ENCODE data around the gene DENND1A.
"Not testable (repeated sequence)": the region's sequence is repeated elsewhere in the genome, so short reads cannot be mapped to it uniquely, and the experiment has no call there.

The DENND1A gene

GRCh38 chr9:123861086-123861755 is 68.7 kb downstream of the DENND1A start:
- no peak for DNase-seq

GRCh38 chr9:123860603-123861002 is 69.3 kb downstream of the DENND1A start:
- DNase-seq, result peak; percentile 41

GRCh38 chr9:123852403-123852802 is 77.5 kb downstream of the DENND1A start:
- DNase-seq, result no peak

GRCh38 chr9:123851851-123852250 is 78.1 kb downstream of the DENND1A start:
- no peak for DNase-seq

GRCh38 chr9:123848447-123849085 is 81.4 kb downstream of the DENND1A start:
- DNase-seq, result no peak

- no peak for DNase-seq
These were observed 83.0 kb downstream of the DENND1A start for GRCh38 chr9:123846966-123847365.

- no peak for DNase-seq
These were observed 86.2 kb downstream of the DENND1A start for GRCh38 chr9:123843703-123844102.

DNA sequence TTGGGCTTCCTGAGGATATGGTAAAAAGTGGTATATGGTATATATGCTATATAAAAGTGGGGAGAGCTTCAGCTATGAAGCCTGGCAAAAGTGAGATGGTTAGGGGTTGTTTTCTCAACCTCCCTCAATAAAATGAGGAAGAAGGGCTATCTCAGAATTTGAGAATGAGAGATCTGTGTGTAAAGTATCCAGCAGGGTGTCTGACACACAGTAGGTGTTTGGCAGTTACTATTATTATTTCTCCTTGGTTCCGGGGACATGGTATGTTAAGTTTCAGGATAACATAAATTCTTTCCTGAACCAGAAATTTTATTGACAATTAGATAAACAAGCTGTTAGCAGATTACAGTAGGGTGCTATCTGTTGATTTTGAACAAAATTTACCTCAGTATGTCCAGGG is 94.1 kb downstream of the DENND1A start:
- no peak for DNase-seq

DNA sequence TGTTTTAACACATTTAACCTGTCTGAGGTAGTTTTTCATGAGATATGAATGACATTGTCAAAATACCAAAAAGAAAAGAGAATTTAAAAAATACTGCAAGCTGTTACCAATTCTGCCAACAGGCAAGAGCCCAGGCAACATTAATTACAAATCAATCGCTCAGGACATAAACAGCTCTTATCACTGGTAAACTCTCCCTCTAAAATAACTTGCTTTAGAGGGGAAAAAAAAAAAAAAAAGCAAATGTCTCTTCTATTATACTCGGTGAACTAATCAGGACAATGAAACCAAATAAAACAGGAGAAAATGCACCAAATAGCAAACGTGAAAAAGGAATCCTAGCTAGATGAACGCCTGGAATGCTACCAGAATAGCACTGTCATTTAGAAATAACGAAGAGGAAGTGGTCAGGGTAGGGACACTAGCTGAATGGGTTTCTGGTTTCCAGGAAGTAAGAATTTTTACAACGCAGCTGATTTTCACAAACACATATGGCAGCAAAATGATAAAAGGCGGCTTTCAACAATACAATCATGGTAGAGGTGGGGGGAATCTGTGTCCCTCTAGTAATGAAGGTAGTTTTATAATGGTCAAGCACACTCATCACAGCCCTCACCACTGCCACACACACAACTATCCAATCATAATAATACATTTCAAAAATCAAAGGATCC is 94.9 kb downstream of the DENND1A start:
- no peak for DNase-seq

DNA sequence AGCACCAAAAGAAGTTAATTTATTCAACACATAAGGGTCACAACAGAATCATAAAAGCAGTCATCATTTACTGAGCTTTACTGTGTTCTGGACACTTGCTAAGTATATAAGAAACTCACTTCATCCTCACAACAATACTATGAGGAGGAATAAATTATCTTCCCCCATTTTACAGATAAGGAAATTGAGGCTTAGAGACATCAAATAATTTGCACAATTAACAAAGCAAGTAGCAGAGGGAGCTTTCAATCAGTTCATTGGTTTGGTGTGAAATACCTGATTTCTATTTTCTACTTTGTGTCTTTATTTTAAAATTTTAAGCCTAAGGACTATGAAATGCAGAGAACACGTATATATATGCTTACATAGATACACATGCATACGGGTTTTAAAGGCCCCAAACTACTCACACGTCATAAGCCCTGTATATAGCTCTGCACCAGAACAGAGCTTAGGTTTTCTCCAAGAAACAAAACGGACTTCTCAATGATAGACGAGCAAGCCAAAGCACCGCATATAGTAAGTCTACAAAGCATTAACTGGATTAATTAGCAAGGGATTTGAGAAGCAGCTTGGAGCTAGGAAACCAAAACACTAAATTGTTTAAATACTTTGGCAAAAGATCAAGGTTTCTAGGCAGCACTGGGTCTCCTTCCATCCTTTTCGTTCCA is 95.6 kb downstream of the DENND1A start:
- DNase-seq, result no peak

DNA sequence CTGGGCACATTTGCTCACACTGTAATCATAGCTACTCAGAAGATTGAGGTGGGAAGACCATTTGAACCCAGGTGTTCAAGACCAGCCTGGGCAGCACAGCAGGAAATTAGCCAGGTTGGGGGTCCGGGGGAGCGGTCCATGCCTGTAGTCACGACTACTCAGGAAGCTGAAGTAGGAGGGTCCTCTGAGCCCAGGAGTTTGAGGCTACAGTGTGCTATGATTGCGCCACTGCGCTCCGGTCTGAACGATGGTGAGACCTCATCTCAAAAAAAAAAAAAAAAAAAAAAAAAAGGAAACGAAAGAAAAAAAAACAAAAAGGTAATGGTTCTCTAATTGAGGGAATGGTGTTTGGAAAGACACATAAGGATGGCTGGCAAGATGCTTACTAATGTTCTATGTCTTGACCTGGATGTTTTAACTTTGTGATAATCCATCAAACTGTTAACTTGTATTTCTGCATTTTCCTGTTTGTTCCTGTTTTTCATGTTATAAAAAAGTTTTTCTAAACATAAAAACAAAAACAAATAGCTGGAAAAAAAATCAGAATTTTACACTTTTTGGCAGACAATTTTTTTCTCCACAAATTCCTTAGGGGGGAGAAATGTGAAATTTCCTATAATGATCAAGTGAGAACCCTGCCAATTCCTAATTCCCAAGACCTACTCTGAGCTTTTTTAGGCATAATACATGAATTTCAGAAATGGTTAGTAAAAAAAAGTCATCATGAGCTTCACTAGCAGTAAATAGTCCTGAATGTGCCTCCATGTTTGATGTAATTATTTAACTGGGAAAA is 96.9 kb downstream of the DENND1A start:
- no peak for DNase-seq

GRCh38 chr9:123832176-123832575 is 97.8 kb downstream of the DENND1A start:
- DNase-seq, result no peak

- no peak for DNase-seq
These were observed 101.5 kb downstream of the DENND1A start for GRCh38 chr9:123828449-123828848.

DNA sequence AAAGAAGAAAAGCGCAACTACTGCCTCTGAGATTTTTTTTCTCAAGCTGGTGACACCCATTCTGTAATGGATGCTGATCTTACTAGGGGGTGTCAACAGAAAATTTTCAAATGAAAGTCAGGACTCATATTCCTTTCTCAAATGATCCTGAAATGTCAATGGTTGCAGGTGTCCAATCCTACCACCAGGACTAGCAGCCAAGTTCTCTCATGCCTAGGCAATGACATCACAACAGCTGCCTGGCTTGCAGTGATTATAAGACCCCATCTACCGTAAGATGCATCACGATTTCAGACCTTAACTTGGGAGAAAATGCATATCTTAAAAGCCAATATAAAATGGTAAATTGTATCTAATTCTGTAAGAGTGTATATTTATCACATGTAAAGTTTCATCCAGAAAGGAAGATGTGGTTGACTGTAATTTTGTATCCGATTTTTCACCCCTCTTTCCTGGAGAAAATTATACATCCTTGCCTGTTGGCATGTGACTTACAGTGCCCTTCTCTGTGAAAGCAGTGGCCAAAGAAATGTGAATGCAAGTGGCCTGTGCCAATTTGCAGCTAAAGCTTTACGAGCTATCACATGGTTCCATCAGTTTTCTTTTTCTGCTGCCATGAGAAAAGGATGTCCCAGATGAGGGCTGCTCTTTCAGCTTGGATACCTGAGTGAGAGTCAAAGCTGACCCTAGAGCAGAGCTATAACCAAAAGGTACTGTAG is 104.4 kb downstream of the DENND1A start:
- DNase-seq, result no peak

- no peak for DNase-seq
These were observed 106.6 kb downstream of the DENND1A start for GRCh38 chr9:123823194-123823947.

DNA sequence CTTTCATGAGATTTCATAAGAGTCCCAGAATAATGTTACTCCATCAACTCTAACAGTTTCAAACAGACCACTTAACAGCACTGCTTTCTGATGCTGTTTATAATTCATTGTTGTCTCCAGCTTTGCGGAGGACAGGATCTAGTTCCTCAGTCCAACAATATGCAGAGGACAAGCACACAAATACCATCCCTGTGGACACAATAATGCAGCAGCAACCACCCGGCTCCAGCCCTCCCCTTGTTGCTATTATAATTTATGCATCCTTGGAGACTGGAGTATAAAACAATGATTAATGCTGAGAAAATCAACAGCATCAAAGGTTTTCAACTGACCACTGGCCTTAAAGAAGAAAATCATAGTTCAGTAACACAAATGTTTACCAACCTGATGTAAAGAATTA is 108.3 kb downstream of the DENND1A start:
- DNase-seq, result no peak

GRCh38 chr9:123820139-123820538 is 109.8 kb downstream of the DENND1A start:
- DNase-seq, result no peak

- no peak for DNase-seq
These were observed 113.0 kb downstream of the DENND1A start for GRCh38 chr9:123816817-123817472.

- DNase-seq, result not testable (repeated sequence)
These were observed 114.1 kb downstream of the DENND1A start for GRCh38 chr9:123815856-123816255.

DNA sequence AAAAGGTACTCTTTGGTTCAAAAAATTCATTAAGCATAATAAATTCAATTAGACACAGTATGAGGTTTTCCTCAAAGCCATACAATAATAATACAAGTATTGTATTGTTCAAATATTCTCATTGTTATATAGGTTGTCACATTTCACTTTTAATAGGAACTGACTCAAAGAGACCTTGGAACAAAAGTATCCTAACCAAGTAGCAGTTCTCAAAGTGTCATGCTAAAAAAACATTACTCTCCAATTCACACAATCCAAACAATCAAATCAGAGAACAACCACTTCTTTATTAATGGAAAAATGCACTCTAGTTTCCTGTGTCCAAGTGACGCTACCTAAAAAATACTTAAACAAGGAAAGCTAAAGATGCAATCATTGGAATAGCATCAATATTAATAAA is 115.4 kb downstream of the DENND1A start:
- no peak for DNase-seq

DNA sequence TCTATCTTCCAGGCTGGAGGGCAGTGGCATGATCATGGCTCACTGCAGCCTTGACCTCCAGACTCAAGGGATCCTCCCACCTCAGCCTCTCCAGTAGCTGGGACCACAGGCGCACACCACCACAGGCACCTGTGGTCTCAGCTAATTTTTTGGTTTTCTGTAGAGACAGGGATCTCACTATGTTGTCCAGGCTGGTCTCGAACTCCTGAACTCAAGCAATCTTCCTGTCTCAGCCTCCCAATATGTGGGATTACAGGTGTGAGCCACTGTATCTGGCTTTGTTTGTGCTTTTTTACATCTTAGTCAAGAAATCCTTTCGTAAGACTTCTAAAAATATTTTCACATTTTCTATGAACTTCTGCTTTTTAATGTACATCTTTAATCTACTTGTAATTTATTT is 116.9 kb downstream of the DENND1A start:
- no peak for DNase-seq

Measured in NCI-H526 treated with DMSO at 0.1 percent for 48 hours (cell line).